GM21786 (cell line): Measurements from ENCODE around the gene DEFB112.

Source experiments
- ATAC-seq: cut with Tn5 transposase; IDR thresholded peaks from one replicate; pipeline ENCODE4 v1.9.1; 2021; ENCODE audit not compliant: unreplicated experiment

DEFB112 gene, protein sequence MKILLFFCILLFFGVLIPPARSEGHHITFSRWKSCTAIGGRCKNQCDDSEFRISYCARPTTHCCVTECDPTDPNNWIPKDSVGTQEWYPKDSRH

DNA sequence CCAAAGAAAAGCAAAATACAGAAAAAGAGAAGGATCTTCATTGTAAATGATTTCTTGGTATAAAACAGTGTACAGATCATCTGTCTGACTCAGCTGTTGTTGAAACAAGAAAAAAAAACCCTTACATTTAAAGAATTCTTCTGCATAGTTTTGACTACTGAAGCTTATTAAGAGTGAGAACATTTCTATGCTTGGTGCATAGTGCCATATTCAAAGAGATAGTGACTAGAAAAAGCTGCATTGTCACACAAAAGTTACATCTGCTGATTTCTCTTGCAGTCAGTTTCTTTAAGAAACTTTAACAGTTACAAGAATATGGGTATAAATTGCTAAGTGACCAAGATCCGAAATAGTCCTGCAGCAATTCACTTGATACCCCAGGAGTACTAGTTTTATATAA, at the start of gene DEFB112:
TSS of gene DEFB112 (minus strand) at position 101 of the 400 bp plus-strand sequence. CDS start at position 41, 60 bp downstream.
- no peak for ATAC-seq

DNA sequence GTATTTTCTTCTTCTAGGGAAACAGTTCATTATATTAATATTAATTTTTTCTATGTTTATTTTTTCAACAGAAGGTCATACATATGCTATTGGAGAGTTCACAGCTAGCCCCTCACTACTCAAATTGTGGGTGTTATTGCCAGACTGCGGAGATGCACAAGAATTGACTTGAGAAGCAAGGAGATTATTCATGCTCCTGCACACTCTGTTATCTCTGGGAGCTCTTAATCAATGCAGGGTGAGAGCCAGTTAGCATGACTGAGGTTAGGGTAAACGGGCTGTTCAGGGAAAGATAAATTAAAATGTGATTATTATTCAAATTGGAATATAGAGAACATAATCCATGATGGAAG, 48.9 kb upstream of the DEFB112 start:
- no peak for ATAC-seq

DNA sequence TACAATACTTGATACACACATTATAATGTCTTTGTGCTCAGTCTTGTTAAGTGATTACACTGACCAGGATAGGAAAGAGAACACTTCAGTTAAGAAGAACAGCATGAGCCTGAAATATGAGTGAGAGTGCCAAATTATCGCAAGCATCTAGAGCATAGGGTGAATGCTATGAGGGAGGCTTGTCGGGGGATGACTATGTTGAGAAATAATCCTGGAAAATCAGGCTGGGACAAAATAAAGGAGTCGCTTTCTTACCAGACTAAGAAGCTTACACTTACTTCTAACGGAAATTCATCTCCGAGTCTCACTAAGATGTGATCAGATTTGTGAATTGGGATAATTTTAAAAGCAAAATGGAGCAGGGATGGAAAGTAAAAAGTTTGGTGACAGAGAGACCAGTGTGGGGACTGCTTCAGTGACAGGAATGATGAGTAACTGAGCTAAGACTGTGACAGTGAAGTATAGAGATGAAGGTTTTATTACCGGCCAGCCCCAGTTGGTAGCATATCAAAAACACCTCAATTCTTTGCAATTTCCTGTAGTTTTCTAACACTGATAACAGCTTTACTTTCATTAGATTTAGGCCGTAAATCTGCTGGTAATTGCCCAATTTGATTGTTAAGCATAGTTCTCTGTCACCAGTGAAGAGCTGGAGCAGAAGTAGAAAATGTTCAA, 48.4 kb upstream of the DEFB112 start:
- no peak for ATAC-seq

DNA sequence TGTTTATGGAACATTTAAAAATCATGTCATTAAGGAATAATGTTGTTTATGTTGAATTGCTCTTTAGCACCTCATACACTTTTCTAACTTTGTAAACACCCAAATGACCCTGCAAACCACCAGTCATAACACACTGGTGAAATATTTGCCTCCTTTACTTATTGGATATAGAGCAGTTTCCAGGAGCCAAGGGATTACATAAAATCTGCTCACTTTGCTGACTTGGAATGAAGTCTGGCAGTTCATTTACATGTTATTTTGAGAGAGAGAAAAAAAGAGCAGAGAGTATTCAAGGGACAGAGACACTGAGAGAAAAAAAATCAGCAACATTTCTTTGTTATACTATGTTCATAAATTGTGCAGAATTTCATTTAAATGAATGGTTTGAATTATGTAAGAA, 46.6 kb upstream of the DEFB112 start:
- ATAC-seq: no peak

DNA sequence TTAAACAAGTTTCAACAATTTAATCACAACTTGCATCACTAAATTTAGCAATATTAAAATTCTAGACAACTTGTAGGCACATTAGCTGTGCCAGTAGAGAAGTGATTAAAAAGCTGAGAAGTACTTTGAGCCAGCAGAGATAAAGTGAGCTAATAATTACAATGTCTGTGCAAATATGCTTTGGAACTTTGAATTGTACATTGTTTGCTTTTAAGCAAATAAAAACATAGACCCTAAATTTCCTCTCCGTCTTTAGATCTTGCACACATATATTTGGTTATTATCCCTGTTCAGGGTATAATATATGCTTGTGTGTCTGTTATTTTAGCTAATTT, 44.2 kb upstream of the DEFB112 start:
- ATAC-seq: no peak

DNA sequence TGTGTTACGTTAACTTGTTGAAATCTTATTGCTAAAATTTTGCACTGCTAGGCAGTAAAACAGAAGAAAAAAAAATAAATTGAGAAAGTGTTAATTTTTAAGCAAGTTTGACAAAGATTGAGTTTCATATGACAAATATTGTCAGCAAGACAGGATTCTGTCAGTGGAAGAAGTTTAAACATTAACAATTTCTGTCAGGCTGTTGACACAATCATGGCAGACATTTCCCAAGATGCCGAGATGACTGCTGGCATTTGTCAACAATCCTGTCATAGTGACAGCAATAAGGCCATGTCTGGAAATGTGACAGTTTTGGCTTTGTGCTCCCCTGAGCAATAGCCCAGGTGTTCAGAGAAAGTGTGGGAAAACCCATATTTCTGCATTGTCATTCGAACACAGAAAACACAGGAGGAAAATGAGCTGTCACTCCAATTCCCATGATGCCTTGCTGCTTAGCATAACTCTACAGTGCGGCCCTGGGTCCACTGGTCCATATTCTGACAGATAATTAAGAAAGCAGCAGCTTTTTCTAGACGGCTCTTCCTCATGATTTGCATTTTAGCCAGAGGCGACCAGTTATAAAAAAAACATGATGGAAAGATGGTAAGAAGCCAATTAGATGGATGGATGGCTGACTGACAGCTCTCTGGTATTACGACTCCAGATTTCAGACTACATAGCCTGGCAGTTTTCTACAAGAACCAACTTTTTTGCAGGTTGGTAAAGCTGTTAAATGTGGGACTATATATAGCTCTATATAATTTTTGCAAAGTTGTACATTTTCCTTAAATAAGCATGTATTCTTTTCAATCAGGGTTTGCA, 43.6 kb upstream of the DEFB112 start:
- no peak for ATAC-seq

DNA sequence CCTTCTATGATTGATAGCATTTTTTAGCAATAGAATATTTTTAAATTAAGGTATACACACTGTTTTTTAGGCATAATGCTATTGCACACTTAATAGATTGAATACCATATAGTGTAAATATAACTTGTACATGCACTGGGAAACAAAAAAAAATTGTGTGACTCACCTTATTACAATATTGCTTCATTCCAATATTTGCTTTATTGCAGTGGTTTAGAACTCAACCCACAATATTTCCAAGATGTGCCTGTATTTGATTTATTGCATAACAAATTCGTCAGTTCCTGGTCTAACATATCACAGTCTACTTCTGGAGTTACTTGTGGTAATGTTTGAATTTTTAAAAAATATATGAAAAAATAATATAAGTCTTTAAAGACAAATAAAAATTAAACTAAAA, 41.9 kb upstream of the DEFB112 start:
- ATAC-seq: no peak

DNA sequence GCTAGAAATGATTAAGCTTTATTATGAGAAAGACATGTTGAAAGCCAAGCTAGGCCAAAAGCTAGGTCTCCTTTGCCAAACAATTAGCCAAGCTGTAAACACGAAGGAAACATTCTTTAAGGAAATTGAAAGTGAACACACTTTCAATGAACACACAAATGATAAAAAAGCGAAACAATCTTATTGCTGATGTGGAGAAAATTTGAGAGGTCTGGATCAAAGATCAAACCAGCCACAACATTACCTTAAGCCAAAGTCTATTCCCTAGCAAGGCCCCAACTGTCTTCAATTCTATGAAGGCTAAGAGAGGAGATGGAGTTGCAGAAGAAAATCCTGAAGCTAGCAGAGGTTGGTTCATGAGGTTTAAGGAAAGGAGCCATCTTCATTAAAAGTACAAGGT, 40.2 kb upstream of the DEFB112 start:
- no peak for ATAC-seq

DNA sequence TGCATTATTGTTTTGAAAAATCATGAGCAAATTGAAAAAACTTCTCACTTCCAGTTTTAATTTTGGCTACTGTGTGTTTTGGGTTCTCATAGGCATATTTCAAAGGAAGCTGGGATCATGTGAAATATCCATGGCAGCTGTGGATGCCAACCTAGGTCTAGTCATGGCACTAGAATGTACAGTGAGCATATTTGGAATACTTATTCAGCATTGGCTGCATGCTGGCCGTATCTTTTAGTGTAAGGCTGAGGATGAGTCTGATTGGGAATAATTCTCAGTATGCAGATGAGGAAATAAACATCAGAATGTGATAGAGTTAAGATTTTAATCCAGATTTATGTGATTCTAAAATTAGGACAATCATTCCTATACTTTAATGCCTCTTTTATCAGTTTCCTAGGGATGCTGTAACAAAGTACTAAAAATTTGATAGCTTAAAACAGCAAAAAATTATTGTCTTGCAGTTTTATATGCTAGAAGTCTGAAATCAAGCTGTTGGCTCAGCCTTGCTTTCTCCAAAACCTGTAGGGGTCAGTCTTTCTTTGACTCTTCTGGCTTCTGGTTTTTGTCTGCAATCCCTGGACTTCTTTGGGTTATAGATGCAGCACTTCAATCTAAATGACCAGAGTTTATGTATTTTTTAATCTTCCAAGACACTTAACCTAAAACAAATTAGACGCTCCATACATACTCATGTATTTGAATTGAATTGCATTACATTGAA, 37.7 kb upstream of the DEFB112 start:
- ATAC-seq: no peak

DNA sequence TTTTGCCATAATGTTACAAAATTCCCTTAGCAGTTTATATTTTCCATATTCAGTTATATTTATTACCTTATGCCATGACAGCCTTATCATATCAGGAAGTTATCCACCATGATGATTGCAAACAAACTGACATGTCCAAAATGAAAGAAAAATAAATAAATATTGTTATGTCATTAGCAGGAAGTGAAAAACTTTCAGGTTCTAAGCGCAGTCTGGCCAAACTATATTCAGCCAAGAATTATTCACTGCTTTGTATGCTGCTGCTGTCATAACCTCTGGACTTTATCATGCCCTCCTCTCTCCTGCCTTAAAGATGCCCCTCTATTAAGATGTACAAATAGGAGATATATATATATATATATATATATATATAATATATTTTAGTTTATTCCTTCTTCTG, 27.7 kb upstream of the DEFB112 start:
- ATAC-seq: no peak

DNA sequence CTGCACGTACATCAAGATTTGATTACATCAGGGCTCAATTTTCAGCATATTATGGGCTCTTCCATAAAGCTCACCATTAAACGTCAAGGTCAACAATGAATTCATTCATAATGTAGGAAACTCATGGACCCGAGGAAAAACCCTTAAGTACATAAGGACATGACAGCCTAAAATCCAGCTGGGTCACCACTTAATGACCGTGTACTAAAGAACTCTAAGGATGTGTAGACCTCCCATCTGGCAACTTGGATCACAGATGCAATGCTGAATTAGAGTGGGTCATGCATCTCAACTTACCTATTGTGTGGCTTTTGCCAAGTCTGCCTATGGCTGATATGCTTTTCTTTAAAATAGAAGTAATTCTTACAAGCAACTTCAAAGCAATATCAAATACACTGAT, 26.7 kb upstream of the DEFB112 start:
- ATAC-seq: no peak

DNA sequence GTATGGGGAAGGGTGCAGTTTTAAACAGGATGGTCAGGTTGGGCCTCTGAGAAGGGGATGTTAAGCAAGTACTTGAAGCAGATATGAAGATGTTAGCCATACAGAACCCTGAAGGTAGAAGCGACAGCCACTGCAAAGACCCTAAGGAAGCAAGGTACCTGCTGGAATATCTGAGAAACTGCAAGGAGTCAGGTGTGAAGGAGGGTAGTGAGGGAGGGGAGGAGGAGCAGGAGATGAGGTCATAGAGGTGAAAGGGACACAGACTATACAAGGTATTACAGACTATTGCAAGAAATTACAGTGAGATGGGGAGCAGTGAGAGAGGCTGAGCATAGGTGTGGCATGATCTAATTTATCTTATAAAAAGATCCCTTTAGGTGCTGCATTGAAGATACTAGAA, 22.2 kb upstream of the DEFB112 start:
- ATAC-seq: no peak

DNA sequence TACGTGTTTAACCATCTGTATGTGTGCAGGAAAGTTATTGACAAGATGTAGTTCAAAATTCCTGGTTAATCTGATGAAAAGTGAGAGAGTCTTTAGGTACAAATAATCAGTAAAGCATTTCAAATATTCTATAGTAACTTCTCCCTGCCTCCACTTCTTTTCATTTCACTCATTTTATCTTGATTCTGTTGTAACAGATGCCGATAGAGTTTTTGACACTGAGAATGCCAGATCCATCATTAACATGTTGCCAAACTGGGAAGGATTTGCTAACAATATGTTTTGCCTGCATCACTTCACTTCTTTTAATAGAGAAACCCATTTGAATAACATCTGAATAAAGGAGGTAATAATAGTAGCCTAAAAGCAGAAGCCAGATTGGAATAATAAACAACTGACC, 20.4 kb upstream of the DEFB112 start:
- ATAC-seq: no peak

DNA sequence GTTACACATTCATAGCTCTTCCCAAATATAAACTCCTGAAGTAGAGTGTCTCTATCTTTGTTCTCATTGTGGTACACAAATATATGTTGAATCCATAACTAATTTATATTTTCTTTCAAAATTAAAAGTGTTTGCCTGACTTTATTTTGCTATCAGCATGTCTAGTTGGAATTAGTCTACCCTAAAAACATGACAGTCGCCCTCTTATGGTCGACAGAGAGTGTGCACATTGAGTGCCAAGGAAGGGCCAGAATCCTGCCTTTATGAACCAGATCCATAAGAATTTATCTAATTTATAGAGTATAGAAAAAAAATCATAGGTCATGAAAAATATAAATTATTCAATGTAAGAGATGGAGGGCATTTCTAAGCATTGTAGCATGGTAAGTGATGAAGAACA, 12.3 kb upstream of the DEFB112 start:
- no peak for ATAC-seq

DNA sequence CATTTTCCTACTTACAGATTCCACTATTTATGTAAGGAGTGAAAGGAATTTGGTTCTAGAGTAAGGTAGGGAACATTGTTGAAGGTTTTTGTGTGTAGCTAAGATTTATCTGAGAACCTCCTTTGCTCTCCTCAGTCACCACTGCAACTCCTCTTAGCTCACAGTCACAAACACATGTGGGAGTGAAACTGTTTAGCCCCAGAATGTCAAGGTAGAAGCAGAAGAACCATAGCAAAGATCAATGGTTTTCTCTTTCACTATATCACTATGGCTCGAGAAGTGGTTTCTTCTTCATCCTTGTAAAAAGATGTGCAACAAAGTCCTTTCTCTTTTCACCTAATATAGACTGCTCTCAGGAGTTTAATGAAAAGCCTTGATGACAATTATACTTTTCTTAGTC, 6.5 kb upstream of the DEFB112 start:
- ATAC-seq: no peak

DNA sequence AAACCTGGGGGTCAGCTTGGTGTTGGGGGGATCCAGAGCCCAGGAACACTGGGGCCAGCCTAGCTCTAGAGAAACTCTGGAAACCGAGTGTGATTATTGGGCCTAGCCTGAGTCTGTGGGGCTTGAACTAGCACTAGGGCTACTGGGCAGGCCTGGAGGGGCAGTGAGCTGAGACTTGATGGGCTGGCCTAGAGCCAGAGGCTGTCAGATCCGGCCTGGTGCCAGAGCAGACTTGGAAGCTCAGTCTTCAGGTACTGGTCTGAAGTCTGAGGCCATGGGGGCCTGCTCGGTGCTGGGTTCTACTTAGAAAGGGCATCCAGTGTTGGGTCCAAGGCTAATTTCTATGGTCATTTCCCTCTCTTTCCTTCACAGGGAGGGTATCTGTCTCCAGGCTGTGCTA, 2.7 kb downstream of the DEFB112 start:
- ATAC-seq: no peak

DNA sequence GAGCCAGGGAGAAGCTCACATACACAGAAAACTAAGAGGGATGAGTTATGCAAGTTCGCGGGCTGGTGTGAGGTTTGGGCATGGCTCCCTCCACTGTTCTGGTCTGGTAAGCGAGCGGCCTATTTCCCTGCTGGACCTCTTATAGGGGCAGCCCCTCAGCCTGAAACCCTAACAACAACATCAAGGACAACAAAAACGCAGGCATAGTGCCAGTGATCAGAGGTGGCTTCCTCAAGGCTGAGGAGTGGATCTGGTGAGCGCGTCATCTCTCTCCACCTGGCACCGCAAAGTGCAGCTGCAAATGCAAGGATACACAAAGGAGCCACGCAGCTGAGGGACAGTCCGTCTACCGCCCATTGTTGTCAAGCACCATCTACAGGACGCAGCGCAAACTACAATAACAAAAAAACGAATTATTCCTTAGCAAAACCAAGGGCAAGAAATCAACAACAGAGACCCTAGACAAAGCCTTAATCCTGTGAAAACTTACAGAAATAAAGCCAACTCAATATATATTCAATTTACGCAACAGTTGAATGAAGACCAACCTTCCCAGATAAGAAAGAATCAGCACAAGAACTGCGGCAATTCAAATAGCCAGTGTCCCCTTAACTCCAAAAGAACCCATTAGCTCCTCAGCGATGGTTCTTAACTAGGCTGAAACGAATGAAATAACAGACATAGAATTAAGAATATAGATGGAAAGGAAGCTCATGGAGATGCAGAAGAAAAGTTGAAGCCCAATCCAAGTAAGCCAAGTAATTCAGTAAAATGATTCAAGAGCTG, 18.8 kb downstream of the DEFB112 start:
- no peak for ATAC-seq

DNA sequence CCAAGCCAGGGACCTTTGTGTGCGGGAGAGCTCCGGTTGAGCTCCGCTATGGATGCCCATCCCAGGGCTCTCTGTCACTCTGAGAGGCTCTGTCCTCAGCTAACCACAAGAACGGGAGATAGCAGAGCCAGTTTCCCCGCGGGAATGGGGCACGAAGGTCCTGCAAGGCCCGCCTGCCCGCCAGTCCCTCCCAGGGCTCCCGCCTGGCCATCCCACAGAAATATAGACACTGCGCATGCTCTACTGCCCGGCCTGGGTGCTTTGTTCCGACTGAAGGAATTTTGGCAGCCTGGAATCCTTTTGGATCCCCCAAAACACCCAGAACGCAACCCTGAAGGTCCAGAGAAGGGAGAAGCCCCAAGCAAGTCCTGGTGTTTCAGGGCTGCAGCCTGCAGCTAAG, 19.4 kb downstream of the DEFB112 start:
- ATAC-seq: no peak

DNA sequence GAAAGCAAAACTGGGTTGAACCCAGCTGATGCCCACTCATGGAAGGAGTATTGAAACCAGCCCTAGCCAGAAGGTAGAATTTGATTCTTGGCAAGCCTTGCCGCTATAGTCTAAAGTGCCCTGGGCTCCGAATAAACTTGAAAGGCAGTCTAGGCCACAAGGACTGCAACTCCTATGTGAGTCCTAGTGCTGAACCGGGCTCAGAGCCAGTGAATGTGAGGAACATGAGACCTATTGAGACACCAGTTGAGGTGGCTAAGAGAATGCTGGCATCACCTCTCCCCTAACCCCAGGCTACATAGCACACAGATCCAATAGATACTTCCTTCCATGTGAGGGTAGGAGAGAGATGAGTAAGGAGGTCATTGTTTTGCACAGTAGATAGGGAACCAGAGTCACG, 24.5 kb downstream of the DEFB112 start:
- no peak for ATAC-seq

DNA sequence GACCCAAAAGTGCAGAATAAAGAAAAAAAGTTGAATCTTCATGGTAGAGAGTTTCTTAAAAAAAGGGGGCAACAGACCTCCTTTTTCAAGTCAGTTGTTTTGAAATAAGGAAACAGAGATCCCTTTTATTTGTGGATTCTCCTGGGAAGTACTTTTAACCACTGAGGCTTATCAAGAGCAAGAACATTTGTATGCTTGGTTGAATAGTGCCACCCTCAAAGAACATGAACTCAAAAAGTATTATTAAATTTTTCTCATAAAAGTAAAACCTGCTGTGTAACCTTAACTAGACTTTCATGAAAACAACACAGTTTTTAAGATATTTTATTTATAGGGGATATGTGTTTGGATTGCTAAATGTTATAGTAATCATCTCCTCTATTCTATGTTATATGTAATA, 27.8 kb downstream of the DEFB112 start, which contains the start of gene DEFB110:
TSS of gene DEFB110 (minus strand) at position 101 of the 400 bp plus-strand sequence. CDS start at position 42, 59 bp downstream.
- ATAC-seq: no peak

DNA sequence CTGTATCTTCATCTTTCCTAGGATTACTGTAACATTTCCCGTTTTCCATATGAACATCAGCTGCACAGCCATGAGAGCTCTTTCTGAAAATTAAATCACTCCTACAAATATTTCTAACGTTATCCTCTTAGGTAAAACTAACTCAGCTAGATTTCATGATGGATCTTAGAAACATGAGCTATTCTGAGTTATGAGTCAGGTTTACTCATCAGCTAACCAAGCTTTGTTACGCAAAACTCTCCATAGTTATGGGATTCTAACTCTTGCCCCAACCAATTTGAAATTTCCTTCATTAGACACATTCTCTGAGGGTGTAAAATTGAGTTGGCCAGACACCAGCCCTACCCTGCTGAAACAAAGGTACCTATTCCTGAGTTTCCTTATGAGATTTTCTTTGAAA, 41.9 kb downstream of the DEFB112 start:
- no peak for ATAC-seq
